Body of pancreas (tissue), 4 donors: ENCODE measurements around the gene MAPK10. TPM values are rescaled to one million over a fixed set of nuclear protein-coding genes. Genes with fewer than 3 reads are reported as not detected.
A peak's percentile ranks its signal among the peaks of the same experiment; 100 is the strongest.
"Not testable (repeated sequence)": the region's sequence is repeated elsewhere in the genome, so short reads cannot be mapped to it uniquely, and the experiment has no call there.

Experiments
- ATAC-seq: fragments of 150-250 bp; one replicate; pipeline ENCODE4 v1.9.1; 2016
- DNase-seq, 4 donors: peaks; one replicate each; pipeline ENCODE4 v3.0.0-alpha.2; 2019
- H3K27ac ChIP-seq, 4 donors: fragments of 200-600 bp; sonication (generic); 1 replicate in 3 of 4; 2 replicates in 1 of 4; pipeline versions ENCODE4 v1.5.1 to v1.6.1; 2016 to 2019; ENCODE audit warnings: mild to moderate bottlenecking in 1 of 4, mixed read lengths in 1 of 4, moderate library complexity in 1 of 4
- H3K27me3 ChIP-seq, 2 donors: fragments of 200-600 bp; sonication (generic); one replicate each; pipeline ENCODE4 v1.6.0; 2016; ENCODE audit warnings: mild to moderate bottlenecking in 1 of 2
- H3K36me3 ChIP-seq, 2 donors: fragments of 200-600 bp; sonication (generic); replicated peaks in 1 of 2; 2 replicates each; pipeline ENCODE4 v1.5.1; 2016; ENCODE audit warnings: low read depth in 2 of 2; ENCODE audit not compliant: insufficient read depth in 1 of 2
- H3K4me1 ChIP-seq: fragments of 200-600 bp; sonication (generic); one replicate; pipeline ENCODE4 v1.6.0; 2016
- H3K4me3 ChIP-seq, 2 donors: fragments of 200-600 bp; sonication (generic); 1 replicate in 1 of 2; 2 replicates in 1 of 2; pipeline ENCODE4 v1.5.1; 2016 to 2019
- H3K9me3 ChIP-seq, 3 donors: fragments of 200-600 bp; sonication (generic); 1 replicate in 2 of 3; 2 replicates in 1 of 3; pipeline ENCODE4 v1.5.1; 2016
- CTCF ChIP-seq, 7 experiments: fragments of 450-650 bp in 4 of 7; fragments of 200-600 bp in 3 of 7; sonication (generic) in 3 of 7; IDR thresholded peaks; one replicate each; pipeline ENCODE4 v1.5.1; 2016 to 2019; ENCODE audit warnings: antibody characterized with exemption in 7 of 7
- POLR2A ChIP-seq, 3 donors: fragments of 450-650 bp; IDR thresholded peaks; one replicate each; pipeline ENCODE4 v1.6.1; 2016; ENCODE audit warnings: antibody characterized with exemption in 3 of 3, mild to moderate bottlenecking in 2 of 3
- WGBS, 2 donors: methylation state at CpG; one replicate each; pipeline ENCODE4 v1.1.5; 2017; 5-methylcytosine and 5-hydroxymethylcytosine counted together
- intact Hi-C: fragments of 100-400 bp; cut with DNase I; formaldehyde crosslinking; loops from one replicate; pipeline ENCODE4 v1.15.1; 2023
- total RNA-seq, 2 donors: library from RNA; depleted of rRNA; stranded (reverse); fragments of >200 nt; gene quantifications; one replicate each; pipeline ENCODE4 v1.1.0, GENCODE V29; 2016

Gene MAPK10
- total RNA-seq, 2 donors from 2014 or later = 9.9 to 24.1 TPM

GRCh38 chr4:86026720-86027119, 333.1 kb downstream of the MAPK10 start:
- no peaks in the 10 kb centered on the region for H3K36me3 ChIP-seq
- no peak overlapping the region for H3K27ac ChIP-seq
- no peaks in the 10 kb centered on the region for H3K9me3 ChIP-seq
- intact Hi-C loops = no loop called here
- no peak overlapping the region for H3K4me3 ChIP-seq
- TF ChIP-seq POLR2A (IDR thresholded peaks at IDR 0.05) = no peak
- H3K27me3 ChIP-seq = no peaks in the 10 kb centered on the region
- ATAC-seq (no peak), DNase-seq (no peak)
- H3K4me1 ChIP-seq = no peaks in the 10 kb centered on the region
- 53 to 65% methylated on average over 8 of the region's 8 CpGs for WGBS, 2 donors

GRCh38 chr4:86021671-86022070, 338.2 kb downstream of the MAPK10 start:
- H3K9me3 ChIP-seq, H3K27ac ChIP-seq, H3K4me1 ChIP-seq, H3K27me3 ChIP-seq, ATAC-seq, H3K4me3 ChIP-seq, DNase-seq, intact Hi-C loops, H3K36me3 ChIP-seq: not testable (repeated sequence)
- 91 to 95% methylated on average over 4 to 9 of the region's 24 CpGs for WGBS, 2 donors

- H3K27ac ChIP-seq = no peak overlapping the region
- H3K4me1 ChIP-seq = no peaks in the 10 kb centered on the region
- ATAC-seq (no peak), DNase-seq (no peak)
- intact Hi-C loops = no loop called here
- H3K4me3 ChIP-seq = no peak overlapping the region
- H3K27me3 ChIP-seq = no peaks in the 10 kb centered on the region
- no peaks in the 10 kb centered on the region for H3K9me3 ChIP-seq
- no peak for TF ChIP-seq POLR2A (IDR thresholded peaks at IDR 0.05)
- TF ChIP-seq CTCF (IDR thresholded peaks at IDR 0.05) = no peak
- no peaks in the 10 kb centered on the region for H3K36me3 ChIP-seq
These were observed 339.9 kb downstream of the MAPK10 start for GRCh38 chr4:86019906-86020305.

GRCh38 chr4:86019362-86019761, 340.5 kb downstream of the MAPK10 start:
- 86 to 87% methylated on average over 1 of the region's 1 CpG for WGBS, 2 donors
- Histone ChIP-seq H3K4me3 (no peak overlapping the region), H3K27me3 (no peaks in the 10 kb centered on the region), H3K9me3 (no peaks in the 10 kb centered on the region), H3K36me3 (no peaks in the 10 kb centered on the region), H3K4me1 (no peaks in the 10 kb centered on the region), H3K27ac (no peak overlapping the region)
- no peak for ATAC-seq
- no peak for TF ChIP-seq POLR2A (IDR thresholded peaks at IDR 0.05)
- TF ChIP-seq CTCF (IDR thresholded peaks at IDR 0.05) = no peak
- DNase-seq = no peak
- intact Hi-C loops = no loop called here

GRCh38 chr4:86015412-86016350, 344.2 kb downstream of the MAPK10 start:
- H3K36me3 ChIP-seq = no peaks in the 10 kb centered on the region
- intact Hi-C loops = no loop called here
- 76 to 81% methylated on average over 2 of the region's 2 CpGs for WGBS, 2 donors
- H3K27ac ChIP-seq = no peak overlapping the region
- H3K9me3 ChIP-seq = no peaks in the 10 kb centered on the region
- no peaks in the 10 kb centered on the region for H3K4me1 ChIP-seq
- H3K4me3 ChIP-seq = no peak overlapping the region
- no peaks in the 10 kb centered on the region for H3K27me3 ChIP-seq
- DNase-seq (peak in 1 of 4 donors; percentile 11), ATAC-seq (peak; percentile 47)
- no peak for TF ChIP-seq POLR2A (IDR thresholded peaks at IDR 0.05)
- no peak for TF ChIP-seq CTCF (IDR thresholded peaks at IDR 0.05)

- H3K36me3 ChIP-seq = no peaks in the 10 kb centered on the region
- DNase-seq (no peak), ATAC-seq (no peak)
- intact Hi-C loops = no loop called here
- no peak overlapping the region for H3K27ac ChIP-seq
- 77 to 96% methylated on average over 5 of the region's 5 CpGs for WGBS, 2 donors
- H3K9me3 ChIP-seq = no peaks in the 10 kb centered on the region
- H3K4me1 ChIP-seq = no peaks in the 10 kb centered on the region
- no peaks in the 10 kb centered on the region for H3K27me3 ChIP-seq
- H3K4me3 ChIP-seq = no peak overlapping the region
- TF ChIP-seq CTCF (IDR thresholded peaks at IDR 0.05) (no peak), POLR2A (IDR thresholded peaks at IDR 0.05) (no peak)
These were observed 345.3 kb downstream of the MAPK10 start for GRCh38 chr4:86014599-86014998.
